Kidney (tissue), 14 donors: Measurements from ENCODE around the gene SEMA5B. TPM values are rescaled to one million over a fixed set of nuclear protein-coding genes. Genes with fewer than 3 reads are reported as not detected.
A peak's percentile ranks its signal among the peaks of the same experiment; 100 is the strongest.

Source experiments
- DNase-seq, 5 donors: peaks; one replicate each; pipeline ENCODE4 v3.0.0-alpha.2; 2013 to 2020
- FAIRE-seq: peaks from 2 replicates; lab custom pipeline; 2012; peaks lifted over from hg19 to GRCh38; lab: Jason Lieb, UNC
- H3K27ac ChIP-seq, 2 donors: one replicate each; pipeline ENCODE4 v1.7.0; 2013; ENCODE audit warnings: low read depth in 2 of 2, low read length in 2 of 2, inconsistent platforms in 1 of 2
- H3K27me3 ChIP-seq: one replicate; pipeline ENCODE4 v1.7.1; 2013; ENCODE audit warnings: low read length, inconsistent platforms; ENCODE audit not compliant: control insufficient read depth, insufficient read depth
- H3K36me3 ChIP-seq, 3 donors: one replicate each; pipeline versions ENCODE4 v1.7.0 to v1.7.1; 2013; ENCODE audit warnings: low read length in 3 of 3, control low read depth in 1 of 3, inconsistent platforms in 1 of 3; ENCODE audit not compliant: insufficient read depth in 3 of 3, control insufficient read depth in 2 of 3
- H3K4me1 ChIP-seq, 3 donors: one replicate each; pipeline versions ENCODE4 v1.7.0 to v1.7.1; 2013; ENCODE audit warnings: low read length in 3 of 3, inconsistent platforms in 1 of 3, low read depth in 1 of 3; ENCODE audit not compliant: control insufficient read depth in 2 of 3, insufficient read depth in 2 of 3
- H3K4me3 ChIP-seq, 3 donors: one replicate each; pipeline versions ENCODE4 v1.7.0 to v1.8.1; 2013; ENCODE audit warnings: low read length in 3 of 3, control low read depth in 1 of 3, inconsistent platforms in 1 of 3
- H3K9ac ChIP-seq, 3 donors: one replicate each; pipeline versions ENCODE4 v1.7.0 to v1.7.1; 2013; ENCODE audit warnings: low read length in 3 of 3, control low read depth in 1 of 3, inconsistent platforms in 1 of 3
- H3K9me3 ChIP-seq, 3 donors: one replicate each; pipeline versions ENCODE4 v1.7.0 to v1.7.1; 2013; ENCODE audit warnings: low read length in 3 of 3, control low read depth in 1 of 3, inconsistent platforms in 1 of 3; ENCODE audit not compliant: control insufficient read depth in 2 of 3, insufficient read depth in 1 of 3
- intact Hi-C: fragments of 100-400 bp; cut with DNase I; formaldehyde crosslinking; loops from one replicate; pipeline ENCODE4 v1.11.1; 2022
- polyA plus RNA-seq: library from polyadenylated mRNA; stranded (reverse); fragments of 350-450 nt; fragmentation: Illumina TruSeq; extraction: RNeasy Lipid Tissue Mini Kit (QIAGEN cat#74804); gene quantifications from one replicate; pipeline ENCODE4 v1.2.3, GENCODE V29; 2014; ENCODE audit warnings: low read depth, low replicate concordance; ENCODE audit not compliant: insufficient read depth
- total RNA-seq: library from RNA; stranded (reverse); fragmentation: NEBNext Ultra II Directional; extraction: Animal tissue kit (Norgen Biotek cat#: 25700); gene quantifications from one replicate; pipeline ENCODE4 v1.2.1, GENCODE V29; 2021
- TF ChIP-seq, protein P1 (sequence below): IDR thresholded peaks from 3 replicates; pipeline ENCODE4 v1.5.1; 2012; ENCODE audit warnings: mild to moderate bottlenecking, moderate library complexity, borderline replicate concordance; ENCODE audit not compliant: insufficient read depth; ENCODE audit errors: extremely low read depth
- donor health status: control.
- donor health status: control.
- donor health status: control.
- donor health status: control.
- donor health status: control.
- donor health status: DM: yes; HTN: yes; CAD: no.
- donor health status: Normal renal cell carcinoma (clear cell type).

Gene SEMA5B
- total and polyA plus RNA-seq, 2 donors from 2014 or later: 6.6 to 8.4 TPM

DNA sequence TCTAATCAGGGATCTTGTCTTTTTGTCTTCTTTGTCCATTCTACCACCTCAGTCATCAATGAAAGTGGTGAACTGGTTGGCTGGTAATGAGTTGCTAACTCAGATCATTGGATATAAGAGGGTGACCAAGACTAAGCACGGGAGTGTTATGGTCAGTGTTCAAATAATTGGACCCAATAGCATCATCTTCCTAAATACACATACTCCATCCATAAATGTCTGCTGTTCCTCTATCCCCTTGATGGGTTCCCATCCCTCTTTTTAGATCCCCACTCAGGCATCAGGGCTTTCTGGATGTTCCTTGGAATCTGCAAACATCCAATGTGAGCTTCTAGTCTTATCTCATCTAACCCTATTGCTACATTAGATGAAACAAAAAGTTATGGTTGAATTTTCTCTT is 3.5 kb downstream of the SEMA5B start:
- Histone ChIP-seq H3K9me3 (no peaks in the 10 kb centered on the region), H3K9ac (no peak overlapping the region), H3K4me1 (peaks cover 0 to 14% (median 6%) of the 10 kb centered on the region in 3 donors), H3K36me3 (no peaks in the 10 kb centered on the region), H3K4me3 (no peak overlapping the region), H3K27ac (no peak overlapping the region), H3K27me3 (no peaks in the 10 kb centered on the region)
- no peak for FAIRE-seq
- intact Hi-C loops: no loop called here
- DNase-seq: no peak
- TF ChIP-seq, protein P1, sequence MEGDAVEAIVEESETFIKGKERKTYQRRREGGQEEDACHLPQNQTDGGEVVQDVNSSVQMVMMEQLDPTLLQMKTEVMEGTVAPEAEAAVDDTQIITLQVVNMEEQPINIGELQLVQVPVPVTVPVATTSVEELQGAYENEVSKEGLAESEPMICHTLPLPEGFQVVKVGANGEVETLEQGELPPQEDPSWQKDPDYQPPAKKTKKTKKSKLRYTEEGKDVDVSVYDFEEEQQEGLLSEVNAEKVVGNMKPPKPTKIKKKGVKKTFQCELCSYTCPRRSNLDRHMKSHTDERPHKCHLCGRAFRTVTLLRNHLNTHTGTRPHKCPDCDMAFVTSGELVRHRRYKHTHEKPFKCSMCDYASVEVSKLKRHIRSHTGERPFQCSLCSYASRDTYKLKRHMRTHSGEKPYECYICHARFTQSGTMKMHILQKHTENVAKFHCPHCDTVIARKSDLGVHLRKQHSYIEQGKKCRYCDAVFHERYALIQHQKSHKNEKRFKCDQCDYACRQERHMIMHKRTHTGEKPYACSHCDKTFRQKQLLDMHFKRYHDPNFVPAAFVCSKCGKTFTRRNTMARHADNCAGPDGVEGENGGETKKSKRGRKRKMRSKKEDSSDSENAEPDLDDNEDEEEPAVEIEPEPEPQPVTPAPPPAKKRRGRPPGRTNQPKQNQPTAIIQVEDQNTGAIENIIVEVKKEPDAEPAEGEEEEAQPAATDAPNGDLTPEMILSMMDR: no peak

DNA sequence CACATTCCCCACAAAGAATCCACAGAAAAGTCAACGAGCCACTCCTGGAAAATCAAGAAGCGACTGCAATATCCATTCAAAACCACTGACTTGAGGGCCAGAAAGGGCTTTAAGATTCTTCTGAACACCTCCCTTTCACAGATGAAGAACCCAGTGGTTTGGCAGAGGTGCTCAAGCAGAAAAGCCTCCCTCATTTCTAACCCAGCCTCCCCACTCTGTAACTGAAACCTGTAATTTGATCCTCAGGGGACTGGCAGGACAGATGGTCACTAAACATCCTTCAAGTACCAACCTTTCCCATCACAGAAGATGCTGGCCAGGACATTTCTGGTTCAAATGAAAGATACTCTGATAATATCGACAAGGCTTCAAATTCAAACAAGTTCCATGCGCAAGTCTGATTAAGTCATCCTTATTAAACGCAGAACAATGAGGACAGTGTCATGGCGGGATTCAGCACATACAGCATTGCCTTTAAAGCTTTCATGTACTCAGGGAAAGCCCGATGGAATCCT is 5.5 kb downstream of the SEMA5B start:
- FAIRE-seq (no peak), DNase-seq (peak in 4 of 5 donors; percentile 55 to 89 (median 78))
- Histone ChIP-seq H3K4me3 (no peak overlapping the region), H3K36me3 (no peaks in the 10 kb centered on the region), H3K9ac (no peak overlapping the region), H3K4me1 (peaks cover 0 to 5% (median 0%) of the 10 kb centered on the region in 3 donors), H3K27me3 (no peaks in the 10 kb centered on the region), H3K9me3 (no peaks in the 10 kb centered on the region), H3K27ac (no peak overlapping the region)
- intact Hi-C loops: no loop called here
- TF ChIP-seq, protein P1: no peak

DNA sequence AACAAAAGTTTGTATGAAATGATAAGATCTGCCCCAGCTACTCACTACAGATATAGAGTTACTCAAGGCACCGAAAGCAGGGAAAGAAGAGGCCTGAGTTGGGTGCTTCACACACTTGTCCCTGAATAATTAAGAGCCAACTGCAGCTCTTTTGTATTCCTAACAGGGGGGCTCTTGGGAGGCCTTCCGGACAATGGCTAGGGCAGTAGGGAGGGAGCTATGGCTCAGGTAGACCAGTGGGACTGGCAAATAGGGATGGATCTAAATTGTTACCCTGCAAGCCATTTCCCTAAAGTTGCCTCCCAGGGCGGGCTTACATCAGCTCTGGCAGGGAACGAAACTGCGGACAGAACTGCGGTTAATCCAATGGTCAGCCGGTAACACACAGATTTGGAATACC is 6.2 kb downstream of the SEMA5B start:
- H3K36me3 ChIP-seq: no peaks in the 10 kb centered on the region
- no peaks in the 10 kb centered on the region for H3K27me3 ChIP-seq
- H3K9me3 ChIP-seq: no peaks in the 10 kb centered on the region
- no peak overlapping the region for H3K4me3 ChIP-seq
- H3K4me1 ChIP-seq: no peaks in the 10 kb centered on the region
- no peak for FAIRE-seq
- intact Hi-C loops: no loop called here
- TF ChIP-seq, protein P1: no peak
- no peak overlapping the region for H3K9ac ChIP-seq
- H3K27ac ChIP-seq: no peak overlapping the region
- DNase-seq: no peak

DNA sequence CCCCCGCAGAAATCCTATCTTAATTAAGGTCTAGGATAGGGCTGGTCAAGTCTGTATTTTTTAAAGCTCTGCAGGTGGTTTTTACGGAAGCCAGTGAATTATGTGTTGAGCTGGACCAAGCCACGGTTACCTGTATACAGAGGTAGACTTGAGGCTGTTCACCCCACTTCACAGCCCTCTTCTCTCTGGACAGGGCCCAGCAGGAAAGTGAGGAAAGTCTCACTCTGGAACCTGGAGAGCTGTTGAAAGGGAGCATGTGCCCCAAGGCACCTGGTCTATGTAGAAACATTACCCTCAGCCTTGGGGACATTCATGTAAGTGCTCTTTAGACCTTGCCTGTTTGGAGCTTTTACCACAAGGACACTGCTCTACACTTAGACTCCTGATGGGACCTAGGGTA is 6.9 kb downstream of the SEMA5B start:
- H3K27me3 ChIP-seq: no peaks in the 10 kb centered on the region
- H3K9me3 ChIP-seq: no peaks in the 10 kb centered on the region
- H3K4me3 ChIP-seq: no peak overlapping the region
- H3K36me3 ChIP-seq: no peaks in the 10 kb centered on the region
- no peak overlapping the region for H3K9ac ChIP-seq
- intact Hi-C loops: no loop called here
- DNase-seq (no peak), FAIRE-seq (no peak)
- H3K27ac ChIP-seq: no peak overlapping the region
- H3K4me1 ChIP-seq: no peaks in the 10 kb centered on the region
- TF ChIP-seq, protein P1: no peak
